AG04449 (cell line): ENCODE data around the gene TNS1.

Source experiments
- CTCF ChIA-PET: fragments of 350-600 bp; formaldehyde crosslinking; extraction: SDS; loops from one replicate; lab custom pipeline; 2021; ENCODE audit warnings: antibody characterized with exemption; lab: Yijun Ruan, JAX
- POLR2A ChIA-PET: fragments of 400-600, 350-600 bp; formaldehyde crosslinking; extraction: SDS; loops from one replicate; lab custom pipeline; 2020; ENCODE audit warnings: antibody characterized with exemption, inconsistent platforms; lab: Yijun Ruan, JAX
- DNase-seq: peaks from one replicate; pipeline ENCODE4 v3.0.0-alpha.2; 2010; ENCODE audit warnings: low read depth, low spot score
- H3K4me3 ChIP-seq: 2 replicates; pipeline ENCODE4 v1.5.1; 2011; ENCODE audit warnings: low read depth, mild to moderate bottlenecking, control low read depth, low read length
- TF ChIP-seq, protein P1 (sequence below): IDR thresholded peaks from one replicate; pipeline ENCODE4 v1.5.1; 2011; ENCODE audit warnings: mild to moderate bottlenecking, moderate library complexity, low read length, control low read depth, inconsistent platforms; ENCODE audit not compliant: insufficient read depth; ENCODE audit errors: missing control alignments

The TNS1 gene

DNA sequence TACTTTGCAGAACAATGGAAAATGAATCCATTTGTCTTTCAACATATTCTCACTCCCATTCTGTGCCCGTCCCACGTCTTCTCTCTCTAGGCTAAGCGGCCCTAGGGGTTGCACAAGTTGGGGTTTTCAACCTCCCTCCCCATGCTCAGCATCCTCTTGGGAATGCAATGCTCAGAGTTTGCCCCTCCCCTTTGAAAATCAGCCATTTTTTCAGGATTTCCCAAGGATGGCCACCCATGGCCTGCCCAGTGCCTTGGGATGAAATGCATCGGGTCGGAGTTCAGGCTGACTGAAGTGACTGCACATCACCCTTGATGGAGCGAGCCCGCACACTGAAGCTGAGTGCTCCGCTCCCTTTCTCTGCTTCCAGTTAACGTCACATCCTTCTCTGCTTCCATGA, 87.9 kb downstream of the TNS1 start:
- no peak overlapping the region for H3K4me3 ChIP-seq
- TF ChIP-seq, protein P1, sequence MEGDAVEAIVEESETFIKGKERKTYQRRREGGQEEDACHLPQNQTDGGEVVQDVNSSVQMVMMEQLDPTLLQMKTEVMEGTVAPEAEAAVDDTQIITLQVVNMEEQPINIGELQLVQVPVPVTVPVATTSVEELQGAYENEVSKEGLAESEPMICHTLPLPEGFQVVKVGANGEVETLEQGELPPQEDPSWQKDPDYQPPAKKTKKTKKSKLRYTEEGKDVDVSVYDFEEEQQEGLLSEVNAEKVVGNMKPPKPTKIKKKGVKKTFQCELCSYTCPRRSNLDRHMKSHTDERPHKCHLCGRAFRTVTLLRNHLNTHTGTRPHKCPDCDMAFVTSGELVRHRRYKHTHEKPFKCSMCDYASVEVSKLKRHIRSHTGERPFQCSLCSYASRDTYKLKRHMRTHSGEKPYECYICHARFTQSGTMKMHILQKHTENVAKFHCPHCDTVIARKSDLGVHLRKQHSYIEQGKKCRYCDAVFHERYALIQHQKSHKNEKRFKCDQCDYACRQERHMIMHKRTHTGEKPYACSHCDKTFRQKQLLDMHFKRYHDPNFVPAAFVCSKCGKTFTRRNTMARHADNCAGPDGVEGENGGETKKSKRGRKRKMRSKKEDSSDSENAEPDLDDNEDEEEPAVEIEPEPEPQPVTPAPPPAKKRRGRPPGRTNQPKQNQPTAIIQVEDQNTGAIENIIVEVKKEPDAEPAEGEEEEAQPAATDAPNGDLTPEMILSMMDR: no peak
- no peak for DNase-seq
- POLR2A ChIA-PET: no interaction called here
- CTCF ChIA-PET: interaction anchor here (2.3 to 3.9 kb wide), 2 partner anchors 15 to 17 kb away, joined by 15 to 20 read pairs; no protein-coding TSS in a partner anchor

DNA sequence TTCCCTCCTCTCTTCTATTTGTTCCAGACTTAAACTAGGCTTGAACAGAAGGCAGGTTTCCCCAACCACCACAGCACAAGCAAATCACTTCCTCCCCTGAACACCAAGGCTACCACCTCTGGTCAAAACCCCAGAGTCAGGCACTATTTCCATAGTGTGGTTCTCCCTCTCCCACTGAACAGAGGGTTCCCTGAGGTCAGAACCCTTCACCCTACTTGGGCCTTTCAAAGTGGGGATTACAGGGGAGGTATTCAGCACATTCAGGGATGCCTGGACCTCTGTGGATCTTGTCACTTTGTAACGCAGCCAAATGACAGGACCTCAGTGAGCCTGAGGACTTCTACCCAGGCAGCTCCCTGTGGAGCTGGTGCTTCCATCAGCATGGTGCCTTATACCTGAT, 88.7 kb downstream of the TNS1 start:
- TF ChIP-seq, protein P1: no peak
- ChIA-PET POLR2A (no interaction called here), CTCF (interaction anchor here (1.3 to 2.3 kb wide), 2 partner anchors 14 to 27 kb away, joined by 3 to 15 read pairs; no protein-coding TSS in a partner anchor)
- no peak for DNase-seq
- no peak overlapping the region for H3K4me3 ChIP-seq

DNA sequence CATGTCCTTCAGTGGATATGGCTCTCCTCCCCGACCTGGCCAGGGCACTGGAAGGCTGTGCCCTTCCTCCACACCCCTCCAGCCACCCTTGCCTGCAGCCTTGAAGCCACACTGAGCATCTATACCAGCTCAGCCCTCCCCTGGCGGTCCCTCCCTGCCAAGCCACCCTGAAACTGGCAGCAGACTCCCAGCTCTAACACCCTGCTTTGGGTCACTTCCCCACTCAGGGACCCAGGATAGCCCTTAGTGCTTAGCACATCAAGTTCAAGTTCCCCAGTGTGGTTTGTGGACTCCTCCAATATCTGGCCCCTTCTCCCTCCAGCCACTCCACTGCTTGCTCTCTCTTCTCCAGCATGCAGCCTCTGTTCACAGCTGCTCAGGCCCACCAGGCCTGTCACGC, 89.4 kb downstream of the TNS1 start:
- CTCF ChIA-PET: interaction anchor here (1.3 kb wide), 1 partner anchor 27 kb away, joined by 3 read pairs; no protein-coding TSS in a partner anchor
- POLR2A ChIA-PET: interaction anchor here (1.0 kb wide), 1 partner anchor 14 kb away, joined by 3 read pairs; no protein-coding TSS in a partner anchor
- DNase-seq: no peak
- TF ChIP-seq, protein P1: no peak
- H3K4me3 ChIP-seq: no peak overlapping the region

DNA sequence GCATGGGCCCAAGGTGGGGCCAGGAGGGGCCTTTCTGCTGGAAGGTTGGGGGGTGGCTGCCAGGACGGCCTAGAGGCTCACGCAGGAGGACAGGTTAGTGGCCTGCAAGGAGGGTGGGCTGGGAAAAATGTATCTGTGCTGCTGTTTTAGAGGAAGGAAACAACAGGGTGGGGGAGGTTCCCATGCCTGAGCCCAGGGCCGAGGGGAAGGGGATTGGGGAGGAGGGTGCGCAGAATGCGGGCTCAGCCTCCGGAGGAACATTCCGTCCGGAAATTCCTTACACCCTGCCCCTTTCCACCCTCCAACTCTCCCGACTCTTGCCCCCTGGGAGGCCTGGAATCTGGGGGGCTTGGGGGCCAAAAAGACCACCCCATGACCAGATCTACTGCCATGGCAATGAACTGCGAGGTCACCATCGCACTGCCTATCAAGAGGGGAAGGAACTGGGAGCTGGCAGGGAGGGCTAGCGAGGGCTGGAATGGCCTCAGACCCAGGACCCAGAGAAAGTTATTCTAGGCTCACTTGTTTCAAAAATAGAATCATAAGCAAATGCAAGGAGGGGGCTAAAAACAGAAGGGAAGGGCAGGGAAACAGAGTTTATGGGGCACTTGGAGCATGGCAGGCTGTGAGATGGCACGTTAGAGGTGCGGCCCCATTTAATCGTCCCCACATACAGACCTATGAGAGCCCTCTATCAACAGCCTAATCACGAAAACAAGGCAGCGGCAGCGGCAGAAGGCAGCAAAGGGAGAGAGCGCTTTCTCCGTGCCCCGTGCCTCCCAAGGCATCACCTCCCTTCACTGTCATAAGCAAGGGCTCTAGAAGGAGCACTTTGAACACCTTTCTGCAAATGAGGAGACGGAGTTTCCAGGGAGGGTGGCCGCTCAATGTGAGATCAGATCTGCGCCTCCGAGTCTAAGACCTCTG, 90.4 kb downstream of the TNS1 start:
- CTCF ChIA-PET: interaction anchor here (4.3 kb wide), 1 partner anchor 13 kb away, joined by 36 read pairs; no protein-coding TSS in a partner anchor
- no peak overlapping the region for H3K4me3 ChIP-seq
- TF ChIP-seq, protein P1: no peak
- POLR2A ChIA-PET: no interaction called here
- no peak for DNase-seq

DNA sequence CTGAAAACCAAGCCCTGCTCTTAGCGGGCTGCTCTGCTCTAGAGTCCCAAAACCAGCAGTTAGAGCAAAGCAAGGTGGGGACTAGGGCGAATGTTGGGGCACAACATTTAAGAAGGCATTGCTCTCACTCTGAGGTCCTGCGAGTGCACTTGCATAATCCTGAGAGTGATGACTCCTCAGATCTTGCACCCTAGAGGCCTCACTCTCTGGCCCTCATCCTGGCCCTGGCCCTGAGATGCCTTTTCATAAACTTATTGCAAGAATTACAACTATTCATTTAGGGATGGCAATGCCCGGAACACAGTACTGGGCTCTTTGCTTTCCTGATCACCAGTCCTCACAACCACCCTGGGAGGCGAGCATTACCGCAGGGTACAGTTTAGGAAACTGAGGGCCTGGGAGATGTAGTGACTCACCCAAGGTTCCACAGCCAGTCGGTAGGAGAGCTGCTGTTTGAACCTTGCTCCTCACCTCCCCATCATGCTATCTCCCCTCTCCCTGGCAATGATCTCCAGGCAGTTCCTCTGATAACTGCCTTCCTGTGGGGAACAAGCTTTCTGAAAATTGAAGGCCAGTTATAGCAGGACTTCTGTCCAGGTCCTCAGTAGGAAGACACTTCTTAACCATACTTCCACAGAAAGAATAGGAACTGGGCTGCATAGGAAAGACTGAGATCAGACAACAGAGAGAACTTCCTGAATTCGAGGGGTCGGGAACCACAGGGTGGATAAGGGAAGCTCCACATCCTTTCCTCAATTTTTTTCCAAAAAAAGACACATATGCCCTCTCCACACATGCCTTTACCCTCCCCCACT, 91.3 kb downstream of the TNS1 start:
- no peak for DNase-seq
- CTCF ChIA-PET: interaction anchor here (1.5 to 4.3 kb wide), 5 partner anchors 9 to 78 kb away, joined by 5 to 36 read pairs (median 9); no protein-coding TSS in a partner anchor
- no peak overlapping the region for H3K4me3 ChIP-seq
- POLR2A ChIA-PET: no interaction called here
- TF ChIP-seq, protein P1: no peak
